ENCODE measurements around the gene CSPG5. TPM values are rescaled to one million over a fixed set of nuclear protein-coding genes. Genes with fewer than 3 reads are reported as not detected.

The CSPG5 gene
- total RNA-seq, 1 donor from 2014 or later = 1.7 TPM

DNA sequence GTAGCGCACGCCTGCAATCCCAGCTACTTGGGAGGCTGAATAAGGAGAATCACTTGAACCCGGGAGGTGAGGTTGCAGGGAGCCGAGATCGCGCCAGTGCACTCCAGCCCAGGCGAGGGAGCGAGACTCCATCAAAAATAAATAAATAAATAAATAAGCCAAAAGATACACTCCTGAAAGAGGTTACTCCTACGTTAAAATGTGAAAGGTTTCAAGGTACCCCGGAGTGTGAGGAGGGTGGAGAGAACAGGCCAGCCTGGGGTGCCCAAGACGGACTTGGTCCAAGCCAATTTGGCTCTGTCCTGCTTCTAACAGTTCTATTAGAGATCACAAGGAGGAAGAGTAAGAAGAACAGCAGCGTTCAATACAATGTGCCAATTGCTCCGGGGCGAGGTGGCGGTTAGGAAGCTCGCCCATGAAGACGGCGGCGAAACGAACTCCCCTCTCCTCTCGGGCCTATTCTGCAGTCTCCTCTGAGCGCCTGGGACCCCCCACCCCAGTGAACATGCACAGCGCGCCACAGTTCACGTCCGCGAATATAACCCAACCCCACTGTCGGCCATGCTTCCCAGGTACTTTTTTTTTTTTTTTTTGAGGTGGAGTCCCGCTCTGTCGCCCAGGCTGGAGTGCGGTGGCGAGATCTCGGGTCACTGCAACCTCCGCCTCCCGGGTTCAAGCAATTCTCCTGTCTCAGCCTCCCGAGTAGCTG, 66.1 kb downstream of the CSPG5 start:
- no peaks in the 10 kb centered on the region for H3K9me3 Mint-ChIP-seq
- peak; percentile 50 for DNase-seq (ENCODE audit: low spot score)
- no peaks in the 10 kb centered on the region for H3K27me3 ChIP-seq

More for the DNA sequence above, 66.1 kb downstream of the CSPG5 start:
- peaks cover 4% of the 10 kb centered on the region for H3K27me3 Mint-ChIP-seq (ENCODE audit: insufficient read depth, low read depth)
- peaks cover 8% of the 10 kb centered on the region for H3K36me3 Mint-ChIP-seq
- Histone ChIP-seq H3K79me2 (ENCODE audit: low read depth) (peaks cover 26% of the 10 kb centered on the region), H3K36me3 (peaks cover 12% of the 10 kb centered on the region), H3K4me2 (peak overlapping the region; percentile 92), H2AFZ (replicated peaks) (peak overlapping the region; percentile 99), H3K9me3 (ENCODE audit: low read depth) (no peaks in the 10 kb centered on the region), H3K27ac (no peak overlapping the region), H4K20me1 (ENCODE audit: low read depth) (no peaks in the 10 kb centered on the region), H3K4me1 (peaks cover 5% of the 10 kb centered on the region), H3K4me3 (peak overlapping the region; percentile 72), H3F3A (ENCODE audit: low read depth) (peaks cover 28% of the 10 kb centered on the region), H3K9ac (peak overlapping the region; percentile 62)
- peak overlapping the region; percentile 99 for H3K4me3 Mint-ChIP-seq
- H3K27ac Mint-ChIP-seq = peak overlapping the region; percentile 95
- TF ChIP-seq EZH2phosphoT487 (IDR thresholded peaks at IDR 0.05) (no peak), EZH2 (IDR thresholded peaks at IDR 0.05) (no peak)
- TF ChIP-seq, protein P1, sequence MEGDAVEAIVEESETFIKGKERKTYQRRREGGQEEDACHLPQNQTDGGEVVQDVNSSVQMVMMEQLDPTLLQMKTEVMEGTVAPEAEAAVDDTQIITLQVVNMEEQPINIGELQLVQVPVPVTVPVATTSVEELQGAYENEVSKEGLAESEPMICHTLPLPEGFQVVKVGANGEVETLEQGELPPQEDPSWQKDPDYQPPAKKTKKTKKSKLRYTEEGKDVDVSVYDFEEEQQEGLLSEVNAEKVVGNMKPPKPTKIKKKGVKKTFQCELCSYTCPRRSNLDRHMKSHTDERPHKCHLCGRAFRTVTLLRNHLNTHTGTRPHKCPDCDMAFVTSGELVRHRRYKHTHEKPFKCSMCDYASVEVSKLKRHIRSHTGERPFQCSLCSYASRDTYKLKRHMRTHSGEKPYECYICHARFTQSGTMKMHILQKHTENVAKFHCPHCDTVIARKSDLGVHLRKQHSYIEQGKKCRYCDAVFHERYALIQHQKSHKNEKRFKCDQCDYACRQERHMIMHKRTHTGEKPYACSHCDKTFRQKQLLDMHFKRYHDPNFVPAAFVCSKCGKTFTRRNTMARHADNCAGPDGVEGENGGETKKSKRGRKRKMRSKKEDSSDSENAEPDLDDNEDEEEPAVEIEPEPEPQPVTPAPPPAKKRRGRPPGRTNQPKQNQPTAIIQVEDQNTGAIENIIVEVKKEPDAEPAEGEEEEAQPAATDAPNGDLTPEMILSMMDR (IDR thresholded peaks at IDR 0.05) = no peak
- H3K4me1 Mint-ChIP-seq = peaks cover 26% of the 10 kb centered on the region

Small RNAs within 50 kb of the gene (small RNA-seq; reads per million reads assigned to genes)
- not detected for gene RN7SL870P

Other genes with a start within 250 kb of the CSPG5 start
- gene PTPN23, start 197.8 kb downstream of the CSPG5 start, total RNA-seq (ENCODE audit: low replicate concordance) = 3.4 and 8.6 TPM in 2 replicates
- 33.0 and 96.9 TPM in 2 replicates for gene SCAP, start 102.9 kb downstream of the CSPG5 start, total RNA-seq (ENCODE audit: low replicate concordance)
- 32.9 and 55.1 TPM in 2 replicates for gene ELP6, start 65.2 kb downstream of the CSPG5 start, total RNA-seq (ENCODE audit: low replicate concordance)
- 167 and 175 TPM in 2 replicates for gene SMARCC1, start 203.0 kb upstream of the CSPG5 start, total RNA-seq (ENCODE audit: low replicate concordance)
- gene DHX30, start 224.3 kb upstream of the CSPG5 start, total RNA-seq (ENCODE audit: low replicate concordance) = 70.9 and 116 TPM in 2 replicates